Astrocyte (in vitro differentiated cells and primary cell): ENCODE data around the gene SEL1L. TPM values are rescaled to one million over a fixed set of nuclear protein-coding genes. Genes with fewer than 3 reads are reported as not detected.
"Not testable (repeated sequence)": the region's sequence is repeated elsewhere in the genome, so short reads cannot be mapped to it uniquely, and the experiment has no call there.

Experiments
- DNase-seq: peaks from one replicate; pipeline ENCODE4 v3.0.0-alpha.2; 2010; ENCODE audit warnings: low read depth
- FAIRE-seq: peaks from 2 replicates; lab custom pipeline; 2011; peaks lifted over from hg19 to GRCh38; lab: Jason Lieb, UNC
- H2AFZ ChIP-seq: 2 replicates; pipeline ENCODE4 v1.6.0; 2012; ENCODE audit warnings: low read depth, low read length, inconsistent platforms
- H3K27ac ChIP-seq: 2 replicates; pipeline ENCODE4 v1.5.1; 2011; ENCODE audit warnings: low read depth, low read length, inconsistent platforms
- H3K27me3 ChIP-seq: 2 replicates; pipeline ENCODE4 v1.6.0; 2011; ENCODE audit warnings: low read length, inconsistent platforms; ENCODE audit not compliant: insufficient read depth
- H3K36me3 ChIP-seq: 2 replicates; pipeline ENCODE4 v1.5.1; 2011; ENCODE audit warnings: low read length, inconsistent platforms; ENCODE audit not compliant: insufficient read depth
- H3K4me1 ChIP-seq: 2 replicates; pipeline ENCODE4 v1.5.1; 2011; ENCODE audit warnings: low read length, inconsistent platforms; ENCODE audit not compliant: insufficient read depth
- H3K4me2 ChIP-seq: 2 replicates; pipeline ENCODE4 v1.6.0; 2012; ENCODE audit warnings: low read length, inconsistent platforms
- H3K4me3 ChIP-seq: 2 replicates; pipeline ENCODE4 v1.5.1; 2011; ENCODE audit warnings: low read depth, mild to moderate bottlenecking, low read length, inconsistent platforms; ENCODE audit not compliant: insufficient read depth
- H3K79me2 ChIP-seq: 2 replicates; pipeline ENCODE4 v1.6.0; 2012; ENCODE audit warnings: mild to moderate bottlenecking, low read length, inconsistent platforms; ENCODE audit not compliant: insufficient read depth
- H3K9ac ChIP-seq: 2 replicates; pipeline ENCODE4 v1.6.0; 2012; ENCODE audit warnings: mild to moderate bottlenecking, low read length, inconsistent platforms
- H3K9me3 ChIP-seq: 2 replicates; pipeline ENCODE4 v1.5.1; 2012; ENCODE audit warnings: low read depth, mild to moderate bottlenecking, low read length, inconsistent platforms; ENCODE audit not compliant: insufficient read depth
- H4K20me1 ChIP-seq: 2 replicates; pipeline ENCODE4 v1.6.0; 2012; ENCODE audit warnings: low read length, inconsistent platforms; ENCODE audit not compliant: insufficient read depth
- H3K27ac Mint-ChIP-seq: one replicate; pipeline ENCODE4 v1.8.0; 2021; ENCODE audit warnings: mild to moderate bottlenecking, mixed read lengths; ENCODE audit not compliant: unreplicated experiment
- H3K27me3 Mint-ChIP-seq: one replicate; pipeline ENCODE4 v1.8.0; 2021; ENCODE audit warnings: low read depth, mixed read lengths; ENCODE audit not compliant: unreplicated experiment
- H3K36me3 Mint-ChIP-seq: one replicate; pipeline ENCODE4 v1.8.0; 2021; ENCODE audit warnings: low read depth, mixed read lengths; ENCODE audit not compliant: unreplicated experiment
- H3K4me1 Mint-ChIP-seq: one replicate; pipeline ENCODE4 v1.8.0; 2021; ENCODE audit warnings: low read depth, mixed read lengths; ENCODE audit not compliant: unreplicated experiment
- H3K4me3 Mint-ChIP-seq: one replicate; pipeline ENCODE4 v1.8.0; 2021; ENCODE audit warnings: mild to moderate bottlenecking, moderate library complexity, mixed read lengths; ENCODE audit not compliant: unreplicated experiment
- H3K9me3 Mint-ChIP-seq: one replicate; pipeline ENCODE4 v1.8.0; 2021; ENCODE audit warnings: mild to moderate bottlenecking, mixed read lengths; ENCODE audit not compliant: unreplicated experiment
- EZH2 ChIP-seq: IDR thresholded peaks from 2 replicates; pipeline ENCODE4 v1.6.1; 2012; ENCODE audit warnings: mild to moderate bottlenecking, low read length, inconsistent platforms; ENCODE audit not compliant: insufficient read depth
- total RNA-seq: library from RNA; stranded (reverse); gene quantifications from 2 replicates; pipeline ENCODE4 v1.2.1, GENCODE V29; 2021
- TF ChIP-seq, protein P1 (sequence below): IDR thresholded peaks from 2 replicates; pipeline ENCODE4 v1.5.1; 2011; ENCODE audit warnings: low read depth, mild to moderate bottlenecking, inconsistent platforms, low read length, moderate library complexity; ENCODE audit not compliant: insufficient read depth

The SEL1L gene
- total RNA-seq, 1 donor from 2014 or later = 108 TPM

DNA sequence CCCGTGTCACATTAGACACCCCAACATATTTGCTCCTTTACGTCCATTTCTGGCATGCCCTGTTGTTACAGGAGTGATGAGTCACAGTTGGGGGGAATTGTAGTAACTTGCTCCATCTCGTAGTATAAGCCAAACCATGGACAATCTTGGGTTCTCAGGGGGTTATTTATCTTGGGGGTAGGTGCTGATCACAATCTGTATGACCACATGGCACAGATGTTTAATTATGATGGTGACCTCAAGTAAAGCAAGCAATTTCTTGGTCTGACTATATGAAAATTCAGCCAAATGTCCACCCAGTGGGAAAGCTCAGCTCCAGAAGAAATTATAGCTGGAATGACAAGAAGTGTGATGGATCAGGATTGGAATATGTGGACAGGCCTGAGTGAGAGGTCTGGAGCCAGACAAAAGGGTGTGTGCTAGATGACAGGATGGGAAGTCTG lies 101.4 kb downstream of the SEL1L start:
- Histone ChIP-seq H3K36me3 (no peaks in the 10 kb centered on the region), H3K4me3 (no peak overlapping the region), H4K20me1 (no peaks in the 10 kb centered on the region), H3K4me2 (no peak overlapping the region), H3K27me3 (peaks cover 39% of the 10 kb centered on the region), H3K4me1 (peaks cover 11% of the 10 kb centered on the region), H3K9me3 (no peaks in the 10 kb centered on the region), H3K27ac (no peak overlapping the region), H2AFZ (no peak overlapping the region), H3K9ac (no peak overlapping the region), H3K79me2 (no peaks in the 10 kb centered on the region)
- Mint-ChIP-seq H3K4me1 (peaks cover 6% of the 10 kb centered on the region), H3K36me3 (no peaks in the 10 kb centered on the region), H3K27ac (no peak overlapping the region), H3K9me3 (peaks cover 5% of the 10 kb centered on the region), H3K4me3 (no peak overlapping the region), H3K27me3 (peaks cover 10% of the 10 kb centered on the region)
- TF ChIP-seq EZH2 = no peak
- TF ChIP-seq, protein P1, sequence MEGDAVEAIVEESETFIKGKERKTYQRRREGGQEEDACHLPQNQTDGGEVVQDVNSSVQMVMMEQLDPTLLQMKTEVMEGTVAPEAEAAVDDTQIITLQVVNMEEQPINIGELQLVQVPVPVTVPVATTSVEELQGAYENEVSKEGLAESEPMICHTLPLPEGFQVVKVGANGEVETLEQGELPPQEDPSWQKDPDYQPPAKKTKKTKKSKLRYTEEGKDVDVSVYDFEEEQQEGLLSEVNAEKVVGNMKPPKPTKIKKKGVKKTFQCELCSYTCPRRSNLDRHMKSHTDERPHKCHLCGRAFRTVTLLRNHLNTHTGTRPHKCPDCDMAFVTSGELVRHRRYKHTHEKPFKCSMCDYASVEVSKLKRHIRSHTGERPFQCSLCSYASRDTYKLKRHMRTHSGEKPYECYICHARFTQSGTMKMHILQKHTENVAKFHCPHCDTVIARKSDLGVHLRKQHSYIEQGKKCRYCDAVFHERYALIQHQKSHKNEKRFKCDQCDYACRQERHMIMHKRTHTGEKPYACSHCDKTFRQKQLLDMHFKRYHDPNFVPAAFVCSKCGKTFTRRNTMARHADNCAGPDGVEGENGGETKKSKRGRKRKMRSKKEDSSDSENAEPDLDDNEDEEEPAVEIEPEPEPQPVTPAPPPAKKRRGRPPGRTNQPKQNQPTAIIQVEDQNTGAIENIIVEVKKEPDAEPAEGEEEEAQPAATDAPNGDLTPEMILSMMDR = no peak
- no peak for FAIRE-seq
- peak; percentile 51 for DNase-seq

DNA sequence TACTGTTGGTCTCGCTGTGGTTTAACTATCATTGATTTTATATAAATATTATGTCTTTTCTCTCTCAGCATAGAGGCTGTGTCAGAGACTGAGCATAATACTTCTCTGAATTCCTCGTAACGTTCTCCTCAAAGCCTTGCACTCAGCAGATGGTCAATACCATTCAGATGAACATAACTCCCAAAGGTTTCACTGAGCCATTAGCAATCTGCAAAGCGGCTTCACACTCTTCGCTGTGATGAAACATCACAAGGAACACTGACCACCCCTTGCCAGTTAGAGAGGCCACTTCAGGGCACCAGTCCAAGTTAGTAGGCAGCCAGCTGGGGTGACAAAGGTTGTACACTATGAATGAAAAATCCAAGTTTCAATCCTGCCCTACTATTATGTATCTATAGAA lies 103.4 kb downstream of the SEL1L start:
- Mint-ChIP-seq H3K4me1 (peaks cover 8% of the 10 kb centered on the region), H3K36me3 (no peaks in the 10 kb centered on the region), H3K27me3 (peaks cover 3% of the 10 kb centered on the region), H3K27ac (no peak overlapping the region), H3K9me3 (peaks cover 5% of the 10 kb centered on the region), H3K4me3 (no peak overlapping the region)
- Histone ChIP-seq H3K9ac (no peak overlapping the region), H3K4me2 (no peak overlapping the region), H3K9me3 (no peaks in the 10 kb centered on the region), H2AFZ (no peak overlapping the region), H3K27me3 (peaks cover 25% of the 10 kb centered on the region), H3K4me3 (no peak overlapping the region), H3K4me1 (peaks cover under 1% of the 10 kb centered on the region), H3K36me3 (no peaks in the 10 kb centered on the region), H3K79me2 (no peaks in the 10 kb centered on the region), H4K20me1 (no peaks in the 10 kb centered on the region), H3K27ac (no peak overlapping the region)
- no peak for FAIRE-seq
- TF ChIP-seq, protein P1 = no peak
- TF ChIP-seq EZH2 = no peak
- DNase-seq = no peak

DNA sequence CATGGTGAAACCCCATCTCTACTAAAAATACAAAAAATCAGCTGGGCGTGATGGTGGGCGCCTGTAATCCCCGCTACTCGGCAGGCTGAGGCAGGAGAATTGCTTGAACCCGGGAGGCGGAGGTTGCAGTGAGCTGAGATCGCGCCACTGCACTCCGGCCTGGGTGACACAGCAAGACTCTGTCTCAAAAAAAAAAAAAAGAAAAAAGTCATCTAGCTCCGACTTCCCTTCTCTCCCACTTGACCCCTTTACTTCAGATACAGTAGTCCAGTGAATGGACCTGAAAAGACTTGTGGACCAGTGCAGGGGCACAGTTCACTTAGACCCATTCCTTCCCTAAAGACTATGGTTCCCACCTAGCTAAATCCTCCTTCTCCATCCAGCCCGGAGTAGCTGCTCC lies 103.9 kb downstream of the SEL1L start:
- H2AFZ ChIP-seq, H3K79me2 ChIP-seq, H4K20me1 ChIP-seq, H3K9me3 ChIP-seq, H3K36me3 Mint-ChIP-seq, H3K27me3 Mint-ChIP-seq, H3K27ac Mint-ChIP-seq, DNase-seq, H3K9ac ChIP-seq, H3K4me1 ChIP-seq, H3K4me1 Mint-ChIP-seq, H3K4me3 ChIP-seq, H3K4me3 Mint-ChIP-seq, FAIRE-seq, H3K36me3 ChIP-seq, H3K4me2 ChIP-seq, H3K27ac ChIP-seq, H3K9me3 Mint-ChIP-seq: not testable (repeated sequence)
- peaks cover 20% of the 10 kb centered on the region for H3K27me3 ChIP-seq
